Neutrophil (primary cell): ENCODE data around the gene CYLD.

ENCODE experiments used
- H3K27ac ChIP-seq: fragments of 200-600 bp; sonication (generic); 2 replicates; pipeline ENCODE4 v1.5.1; 2016; ENCODE audit warnings: mild to moderate bottlenecking, moderate library complexity
- H3K27me3 ChIP-seq: fragments of 200-600 bp; sonication (generic); 2 replicates; pipeline ENCODE4 v1.6.0; 2016; ENCODE audit warnings: mild to moderate bottlenecking
- H3K36me3 ChIP-seq: fragments of 200-600 bp; sonication (generic); 2 replicates; pipeline ENCODE4 v1.5.1; 2017
- H3K4me1 ChIP-seq, 2 experiments: fragments of 200-600 bp in 1 of 2; sonication (generic) in 1 of 2; 1 replicate in 1 of 2; 2 replicates in 1 of 2; pipeline versions ENCODE4 v1.5.1 to v1.6.1; 2013 to 2016; ENCODE audit warnings: low read depth in 1 of 2, low read length in 1 of 2, mild to moderate bottlenecking in 1 of 2, moderate library complexity in 1 of 2; ENCODE audit not compliant: control insufficient read depth in 1 of 2, insufficient read depth in 1 of 2
- H3K4me3 ChIP-seq, 2 experiments: fragments of 200-600 bp in 1 of 2; sonication (generic) in 1 of 2; 1 replicate in 1 of 2; 2 replicates in 1 of 2; pipeline ENCODE4 v1.5.1; 2013 to 2016; ENCODE audit warnings: low read depth in 1 of 2, low read length in 1 of 2, mild to moderate bottlenecking in 1 of 2, moderate library complexity in 1 of 2
- H3K9me3 ChIP-seq: fragments of 200-600 bp; sonication (generic); 2 replicates; pipeline ENCODE4 v1.5.1; 2016
- TF ChIP-seq, protein P1 (sequence below): fragments of 200-600 bp; sonication (generic); IDR thresholded peaks from 2 replicates; pipeline ENCODE4 v1.5.1; 2016; ENCODE audit warnings: antibody characterized with exemption

Gene CYLD

DNA sequence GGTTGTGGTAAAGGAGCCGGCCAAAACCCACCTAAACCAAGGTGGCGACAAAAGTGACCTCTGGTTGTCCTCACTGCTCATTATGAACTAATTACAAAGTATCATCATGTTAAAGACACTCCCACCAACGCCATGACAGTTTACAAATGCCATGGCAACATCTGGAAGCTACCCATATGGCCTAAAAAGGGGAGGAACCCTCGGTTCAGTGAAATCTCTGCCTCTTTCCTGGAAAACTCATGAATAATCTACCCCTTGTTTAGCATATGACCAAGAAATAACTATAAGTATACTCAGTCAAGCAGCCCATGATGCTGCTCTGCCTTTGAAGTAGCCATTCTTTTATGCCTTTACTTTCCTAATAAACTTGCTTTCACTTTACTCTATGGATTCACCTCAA is 72.2 kb downstream of the CYLD start:
- no peaks in the 10 kb centered on the region for H3K9me3 ChIP-seq
- H3K27me3 ChIP-seq = no peaks in the 10 kb centered on the region
- H3K4me1 ChIP-seq = no peaks in the 10 kb centered on the region
- H3K4me3 ChIP-seq = no peak overlapping the region
- H3K36me3 ChIP-seq = no peaks in the 10 kb centered on the region
- TF ChIP-seq, protein P1, sequence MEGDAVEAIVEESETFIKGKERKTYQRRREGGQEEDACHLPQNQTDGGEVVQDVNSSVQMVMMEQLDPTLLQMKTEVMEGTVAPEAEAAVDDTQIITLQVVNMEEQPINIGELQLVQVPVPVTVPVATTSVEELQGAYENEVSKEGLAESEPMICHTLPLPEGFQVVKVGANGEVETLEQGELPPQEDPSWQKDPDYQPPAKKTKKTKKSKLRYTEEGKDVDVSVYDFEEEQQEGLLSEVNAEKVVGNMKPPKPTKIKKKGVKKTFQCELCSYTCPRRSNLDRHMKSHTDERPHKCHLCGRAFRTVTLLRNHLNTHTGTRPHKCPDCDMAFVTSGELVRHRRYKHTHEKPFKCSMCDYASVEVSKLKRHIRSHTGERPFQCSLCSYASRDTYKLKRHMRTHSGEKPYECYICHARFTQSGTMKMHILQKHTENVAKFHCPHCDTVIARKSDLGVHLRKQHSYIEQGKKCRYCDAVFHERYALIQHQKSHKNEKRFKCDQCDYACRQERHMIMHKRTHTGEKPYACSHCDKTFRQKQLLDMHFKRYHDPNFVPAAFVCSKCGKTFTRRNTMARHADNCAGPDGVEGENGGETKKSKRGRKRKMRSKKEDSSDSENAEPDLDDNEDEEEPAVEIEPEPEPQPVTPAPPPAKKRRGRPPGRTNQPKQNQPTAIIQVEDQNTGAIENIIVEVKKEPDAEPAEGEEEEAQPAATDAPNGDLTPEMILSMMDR = no peak
- H3K27ac ChIP-seq = no peak overlapping the region

DNA sequence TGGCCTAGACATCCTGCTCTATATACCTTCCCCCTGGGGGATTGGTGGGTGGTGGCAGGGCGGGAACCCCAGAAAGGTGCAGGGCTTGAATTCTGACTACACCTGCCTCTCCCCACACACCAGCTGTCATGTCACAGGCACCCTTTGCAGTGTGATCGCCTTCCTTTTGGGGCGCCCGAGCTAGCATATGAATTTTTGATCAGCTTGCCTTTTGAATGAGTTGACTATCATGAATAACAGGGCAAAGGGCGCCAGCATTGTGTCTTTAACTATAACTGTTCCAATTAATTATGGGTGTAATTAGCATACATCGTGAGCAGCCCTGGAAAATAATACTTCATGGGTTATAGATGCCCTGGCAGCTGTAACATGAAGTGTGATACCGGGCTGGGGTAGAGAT is 72.7 kb downstream of the CYLD start:
- Histone ChIP-seq H3K9me3 (no peaks in the 10 kb centered on the region), H3K4me1 (no peaks in the 10 kb centered on the region)
- TF ChIP-seq, protein P1 = no peak

DNA sequence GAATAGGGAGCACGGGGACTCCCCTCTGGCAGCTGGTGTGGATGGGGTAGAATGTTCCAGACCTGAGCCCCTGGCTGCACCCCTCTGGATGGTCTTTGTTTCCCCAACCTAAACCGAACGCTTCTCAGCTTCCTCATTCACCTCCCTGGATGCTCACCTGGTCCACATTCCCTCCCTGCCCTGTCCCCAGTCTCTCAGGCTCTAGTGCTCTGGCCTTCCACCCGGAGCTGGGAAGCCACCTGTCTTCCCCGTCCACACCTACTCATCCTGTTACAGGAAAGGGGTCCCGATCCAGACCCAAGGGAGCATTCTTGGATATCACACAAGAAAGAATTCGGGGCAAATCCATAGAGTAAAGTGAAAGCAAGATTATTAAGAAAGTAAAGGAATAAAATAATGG is 73.5 kb downstream of the CYLD start:
- no peaks in the 10 kb centered on the region for H3K9me3 ChIP-seq
- no peaks in the 10 kb centered on the region for H3K27me3 ChIP-seq
- no peaks in the 10 kb centered on the region for H3K4me1 ChIP-seq
- H3K27ac ChIP-seq = no peak overlapping the region
- TF ChIP-seq, protein P1 = no peak
- no peaks in the 10 kb centered on the region for H3K36me3 ChIP-seq
- no peak overlapping the region for H3K4me3 ChIP-seq

More for the DNA sequence above, 72.7 kb downstream of the CYLD start:
- H3K27ac ChIP-seq = no peak overlapping the region
- no peaks in the 10 kb centered on the region for H3K36me3 ChIP-seq
- H3K4me3 ChIP-seq = no peak overlapping the region
- no peaks in the 10 kb centered on the region for H3K27me3 ChIP-seq

DNA sequence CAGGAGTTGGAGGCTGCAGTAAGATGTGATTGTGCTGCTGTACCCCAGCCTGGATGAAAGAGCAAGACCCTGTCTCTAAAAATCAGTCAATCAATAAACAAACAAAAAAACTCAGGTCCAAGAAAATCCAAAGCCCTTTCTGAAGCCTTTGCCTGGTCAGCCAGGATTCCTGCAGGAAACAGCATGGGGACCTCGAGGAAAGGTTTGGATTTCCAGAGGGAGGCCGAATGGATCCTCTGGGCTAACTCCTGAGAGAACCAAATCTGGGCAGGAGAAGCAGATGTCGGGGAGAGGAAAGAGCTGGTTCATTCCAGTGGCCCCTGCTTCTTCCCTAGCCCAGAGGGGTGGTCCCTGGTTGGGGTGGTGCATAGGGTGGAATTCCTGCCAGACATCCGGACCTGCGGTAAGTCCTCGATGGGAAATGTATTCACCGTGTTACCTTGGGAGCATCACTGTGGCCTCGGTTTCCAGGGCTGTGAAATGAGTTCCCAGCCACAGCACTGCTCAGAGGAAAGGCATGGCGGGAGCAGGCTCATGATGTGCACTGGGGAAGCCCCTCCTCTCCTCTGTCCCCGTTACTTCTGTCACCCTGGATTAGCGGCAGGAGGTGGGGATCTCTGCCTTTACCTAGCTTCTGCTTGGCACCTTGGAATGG is 75.1 kb downstream of the CYLD start:
- H3K27ac ChIP-seq = no peak overlapping the region
- H3K4me3 ChIP-seq = no peak overlapping the region
- H3K4me1 ChIP-seq = no peaks in the 10 kb centered on the region
- H3K36me3 ChIP-seq = no peaks in the 10 kb centered on the region
- TF ChIP-seq, protein P1 = no peak
- H3K27me3 ChIP-seq = no peaks in the 10 kb centered on the region
- no peaks in the 10 kb centered on the region for H3K9me3 ChIP-seq

DNA sequence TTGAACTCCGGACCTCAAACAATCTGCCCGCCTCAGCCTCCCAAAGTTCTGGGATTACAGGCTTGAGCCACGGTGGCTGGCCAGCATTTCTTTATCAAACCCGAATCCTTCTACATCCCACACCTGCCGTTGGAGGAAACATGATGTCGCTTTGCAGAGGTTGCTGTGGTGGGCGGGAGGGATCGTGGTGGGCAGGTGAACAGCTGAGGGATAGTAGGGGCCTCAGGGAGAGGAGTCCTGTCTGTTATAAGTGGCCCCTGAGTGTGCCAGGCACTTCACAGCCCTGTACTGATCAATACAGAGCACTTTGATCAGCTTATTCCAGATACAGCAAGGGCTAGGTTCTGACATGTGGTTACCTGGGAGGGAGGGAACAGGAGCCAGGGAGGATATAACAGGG is 76.5 kb downstream of the CYLD start:
- H3K4me1 ChIP-seq = no peaks in the 10 kb centered on the region
- TF ChIP-seq, protein P1 = no peak
- H3K4me3 ChIP-seq = no peak overlapping the region
- no peaks in the 10 kb centered on the region for H3K9me3 ChIP-seq
- no peaks in the 10 kb centered on the region for H3K27me3 ChIP-seq
- no peak overlapping the region for H3K27ac ChIP-seq
- H3K36me3 ChIP-seq = no peaks in the 10 kb centered on the region
